Thymus (tissue), 11 donors: Measurements from ENCODE around the gene C1QTNF8. TPM values are rescaled to one million over a fixed set of nuclear protein-coding genes. Genes with fewer than 3 reads are reported as not detected.

ENCODE experiments used
- DNase-seq, 9 donors: peaks; one replicate each; pipeline ENCODE4 v3.0.0-alpha.2; 2013; ENCODE audit warnings: low spot score in 9 of 9, low read depth in 6 of 9, missing footprints in 1 of 9
- H3K27ac ChIP-seq, 2 donors: one replicate each; pipeline ENCODE4 v1.5.1; 2013; ENCODE audit warnings: control low read depth in 1 of 2, low read depth in 1 of 2, low read length in 1 of 2, mild to moderate bottlenecking in 1 of 2, moderate library complexity in 1 of 2
- H3K27me3 ChIP-seq, 2 donors: one replicate each; pipeline ENCODE4 v1.5.1; 2013; ENCODE audit warnings: low read length in 1 of 2; ENCODE audit not compliant: control insufficient read depth in 2 of 2, insufficient read depth in 1 of 2
- H3K36me3 ChIP-seq, 2 donors: one replicate each; pipeline ENCODE4 v1.5.1; 2013; ENCODE audit warnings: low read length in 1 of 2, mild to moderate bottlenecking in 1 of 2, moderate library complexity in 1 of 2; ENCODE audit not compliant: control insufficient read depth in 2 of 2, insufficient read depth in 2 of 2
- H3K4me1 ChIP-seq, 2 donors: one replicate each; pipeline ENCODE4 v1.5.1; 2013; ENCODE audit warnings: low read length in 2 of 2; ENCODE audit not compliant: control insufficient read depth in 2 of 2, insufficient read depth in 2 of 2
- H3K4me3 ChIP-seq, 2 donors: one replicate each; pipeline ENCODE4 v1.5.1; 2013; ENCODE audit warnings: low read length in 2 of 2, control low read depth in 1 of 2, mild to moderate bottlenecking in 1 of 2
- H3K9me3 ChIP-seq, 2 donors: one replicate each; pipeline ENCODE4 v1.5.1; 2013; ENCODE audit warnings: low read length in 1 of 2, mild to moderate bottlenecking in 1 of 2; ENCODE audit not compliant: control insufficient read depth in 2 of 2, insufficient read depth in 1 of 2
- WGBS: extraction: QIAGEN DNeasy Blood & Tissue Kit; methylation state at CpG from one replicate; pipeline ENCODE4 v1.1.7; 2013; 5-methylcytosine and 5-hydroxymethylcytosine counted together
- polyA plus RNA-seq: library from polyadenylated mRNA; stranded (reverse); fragments of 200-250 nt; gene quantifications from one replicate; pipeline ENCODE4 v1.2.3, GENCODE V29; 2013
- total RNA-seq: library from RNA; stranded (reverse); fragments of 120-200 nt; gene quantifications from one replicate; pipeline ENCODE4 v1.2.4, GENCODE V29; 2013
- donor health status: healthy.

C1QTNF8 gene
- total and polyA plus RNA-seq, 2 donors = 0.05 TPM; not detected in 1

GRCh38 chr16:1129106-1129960 lies 33.3 kb upstream of the C1QTNF8 start:
- Histone ChIP-seq H3K27me3 (peaks cover 0 to 7% of the 10 kb centered on the region in 2 donors), H3K9me3 (no peaks in the 10 kb centered on the region), H3K27ac (no peak overlapping the region), H3K36me3 (no peaks in the 10 kb centered on the region), H3K4me3 (no peak overlapping the region), H3K4me1 (no peaks in the 10 kb centered on the region)
- 94% methylated on average over 48 of the region's 48 CpGs for WGBS
- DNase-seq = no peak

- H3K27me3 ChIP-seq = peaks cover 0 to 7% of the 10 kb centered on the region in 2 donors
- H3K27ac ChIP-seq = no peak overlapping the region
- WGBS = 93% methylated on average over 31 of the region's 31 CpGs
- H3K4me1 ChIP-seq = no peaks in the 10 kb centered on the region
- no peaks in the 10 kb centered on the region for H3K9me3 ChIP-seq
- no peaks in the 10 kb centered on the region for H3K36me3 ChIP-seq
- H3K4me3 ChIP-seq = no peak overlapping the region
- DNase-seq = no peak
These were observed 32.1 kb upstream of the C1QTNF8 start for GRCh38 chr16:1127971-1128715.

- 67% methylated on average over 16 of the region's 16 CpGs for WGBS
- Histone ChIP-seq H3K4me3 (no peak overlapping the region), H3K27me3 (peaks cover 0 to 7% of the 10 kb centered on the region in 2 donors)
These were observed 31.1 kb upstream of the C1QTNF8 start for GRCh38 chr16:1127101-1127500.

GRCh38 chr16:1126586-1126985 lies 30.5 kb upstream of the C1QTNF8 start:
- WGBS = 52% methylated on average over 10 of the region's 10 CpGs
- Histone ChIP-seq H3K27ac (no peak overlapping the region), H3K9me3 (no peaks in the 10 kb centered on the region), H3K4me3 (no peak overlapping the region), H3K27me3 (peaks cover 0 to 7% of the 10 kb centered on the region in 2 donors), H3K36me3 (no peaks in the 10 kb centered on the region), H3K4me1 (no peaks in the 10 kb centered on the region)
- DNase-seq = no peak

More at GRCh38 chr16:1127101-1127500, 31.1 kb upstream of the C1QTNF8 start:
- DNase-seq = no peak
- H3K36me3 ChIP-seq = no peaks in the 10 kb centered on the region
- H3K4me1 ChIP-seq = no peaks in the 10 kb centered on the region
- H3K27ac ChIP-seq = no peak overlapping the region
- no peaks in the 10 kb centered on the region for H3K9me3 ChIP-seq

- 66% methylated on average over 17 of the region's 17 CpGs for WGBS
- Histone ChIP-seq H3K27ac (no peak overlapping the region), H3K36me3 (no peaks in the 10 kb centered on the region), H3K4me3 (no peak overlapping the region), H3K4me1 (no peaks in the 10 kb centered on the region), H3K9me3 (no peaks in the 10 kb centered on the region), H3K27me3 (peaks cover 1 to 7% of the 10 kb centered on the region in 2 donors)
- DNase-seq = no peak
These were observed 30.0 kb upstream of the C1QTNF8 start for GRCh38 chr16:1126044-1126443.

GRCh38 chr16:1125471-1125870 lies 29.4 kb upstream of the C1QTNF8 start:
- Histone ChIP-seq H3K9me3 (no peaks in the 10 kb centered on the region), H3K27me3 (peaks cover 3 to 11% of the 10 kb centered on the region in 2 donors), H3K27ac (no peak overlapping the region), H3K4me1 (no peaks in the 10 kb centered on the region), H3K36me3 (no peaks in the 10 kb centered on the region), H3K4me3 (no peak overlapping the region)
- DNase-seq = peak in 1 of 9 donors; percentile 5
- WGBS = 35% methylated on average over 18 of the region's 18 CpGs

- Histone ChIP-seq H3K4me3 (no peak overlapping the region), H3K9me3 (no peaks in the 10 kb centered on the region), H3K4me1 (no peaks in the 10 kb centered on the region), H3K27ac (no peak overlapping the region), H3K36me3 (no peaks in the 10 kb centered on the region), H3K27me3 (peaks cover 3 to 15% of the 10 kb centered on the region in 2 donors)
- DNase-seq = no peak
- WGBS = 89% methylated on average over 11 of the region's 11 CpGs
These were observed 28.8 kb upstream of the C1QTNF8 start for GRCh38 chr16:1124795-1125194.

GRCh38 chr16:1124291-1124690 lies 28.2 kb upstream of the C1QTNF8 start:
- Histone ChIP-seq H3K9me3 (no peaks in the 10 kb centered on the region), H3K27ac (no peak overlapping the region), H3K4me3 (no peak overlapping the region), H3K4me1 (no peaks in the 10 kb centered on the region), H3K27me3 (peaks cover 3 to 15% of the 10 kb centered on the region in 2 donors), H3K36me3 (no peaks in the 10 kb centered on the region)
- no peak for DNase-seq
- WGBS = 87% methylated on average over 18 of the region's 18 CpGs
